Measurements from ENCODE around the gene GMEB2.
A peak's percentile ranks its signal among the peaks of the same experiment; 100 is the strongest.
"Not testable (repeated sequence)": the region's sequence is repeated elsewhere in the genome, so short reads cannot be mapped to it uniquely, and the experiment has no call there.

Gene GMEB2

DNA sequence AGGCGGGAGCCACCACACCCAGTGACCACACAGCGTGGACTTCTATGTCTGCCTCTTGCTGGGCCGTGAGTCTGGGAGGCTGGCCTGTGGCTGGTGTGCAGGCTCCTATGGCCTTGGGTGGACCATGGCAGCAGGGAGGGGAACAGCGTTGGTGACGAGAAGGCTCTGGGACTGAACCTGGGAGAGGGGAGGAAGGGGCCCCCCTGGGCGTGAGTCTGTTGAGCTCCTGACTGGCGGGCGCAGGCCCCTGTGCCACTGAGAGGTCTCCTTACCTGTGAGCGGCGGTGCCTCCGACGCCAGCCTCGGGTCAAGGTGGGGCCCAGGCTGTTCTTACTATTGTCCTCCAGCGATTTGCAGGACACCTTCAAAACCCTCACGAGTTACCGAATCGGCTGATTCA, 40.1 kb downstream of the GMEB2 start:
- DNase-seq = no peak

DNA sequence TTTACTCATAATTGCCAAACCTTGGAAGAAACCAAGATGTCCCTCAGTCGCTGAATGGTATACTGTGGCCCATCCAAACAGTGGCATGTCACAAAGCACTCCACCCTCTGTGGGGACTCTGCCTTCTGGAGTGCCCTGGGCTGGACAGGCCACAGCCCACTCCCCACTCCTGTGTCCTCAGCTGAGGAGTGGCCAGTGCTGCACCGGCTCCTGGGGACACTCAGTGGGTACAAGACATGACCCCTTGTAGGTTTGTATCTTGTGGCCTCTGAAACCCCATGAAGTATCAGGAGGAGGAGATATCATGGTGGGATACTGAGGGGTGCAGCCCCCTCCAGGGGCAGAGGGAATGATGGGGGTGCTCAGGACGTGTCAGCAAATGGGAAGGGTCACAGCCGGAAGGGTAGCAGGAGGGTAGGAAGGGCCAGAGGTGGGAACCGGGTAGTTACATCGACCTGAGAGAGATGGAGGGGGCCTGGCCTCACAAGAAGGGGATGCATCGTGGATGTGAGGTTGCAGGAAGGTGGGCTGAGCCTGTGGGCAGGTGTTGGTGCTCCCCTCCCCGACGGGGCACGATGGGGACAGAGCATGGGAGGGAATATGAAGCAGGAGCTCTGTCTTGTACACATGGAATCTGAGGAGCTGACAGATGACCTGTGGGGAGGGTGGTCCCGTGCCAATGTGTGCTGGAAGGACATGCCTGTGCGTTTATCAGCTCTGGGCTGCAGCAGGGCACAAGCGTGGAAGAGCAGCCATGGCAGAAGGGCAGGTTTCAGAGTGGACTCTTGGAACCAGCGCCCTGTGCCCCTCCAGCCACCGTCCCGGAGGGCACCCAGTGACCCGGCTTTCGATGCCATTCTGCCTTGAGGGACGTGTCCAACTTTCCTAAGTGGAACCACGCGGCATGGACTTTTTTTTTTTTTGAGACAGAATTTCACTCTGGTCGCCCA, 41.0 kb downstream of the GMEB2 start:
- no peak for DNase-seq

DNA sequence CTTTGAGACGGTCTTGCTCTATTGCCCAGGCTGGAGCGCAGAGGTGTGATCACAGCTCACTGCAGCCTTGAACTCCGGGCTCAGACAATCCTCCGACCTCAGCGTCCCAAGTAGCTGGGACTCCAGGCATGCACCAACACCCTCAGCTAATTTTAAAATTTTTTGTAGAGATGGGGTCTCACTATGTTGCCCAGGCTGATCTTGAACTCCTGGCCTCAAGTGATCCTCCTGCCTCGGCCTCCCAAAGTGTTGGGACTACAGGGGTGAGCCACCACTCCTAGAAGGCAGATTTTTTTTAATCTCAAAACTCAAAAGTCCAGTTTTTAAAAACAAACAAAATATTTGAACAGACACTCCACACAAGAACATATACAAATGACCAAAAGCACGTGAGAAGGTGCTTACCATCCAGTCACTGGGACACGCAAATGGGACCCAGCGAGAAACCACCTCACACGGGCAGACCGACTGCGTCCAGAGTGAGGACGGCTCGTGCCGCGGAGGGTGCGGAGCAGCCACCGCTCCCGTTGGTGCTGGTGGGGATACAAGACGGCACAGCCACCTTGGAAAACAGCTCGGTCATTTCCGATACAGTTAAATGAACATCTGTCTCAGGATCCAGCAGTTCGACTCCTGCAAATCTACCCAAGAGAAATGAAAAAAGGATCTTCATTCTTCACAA, 44.4 kb downstream of the GMEB2 start:
- no peak for DNase-seq

DNA sequence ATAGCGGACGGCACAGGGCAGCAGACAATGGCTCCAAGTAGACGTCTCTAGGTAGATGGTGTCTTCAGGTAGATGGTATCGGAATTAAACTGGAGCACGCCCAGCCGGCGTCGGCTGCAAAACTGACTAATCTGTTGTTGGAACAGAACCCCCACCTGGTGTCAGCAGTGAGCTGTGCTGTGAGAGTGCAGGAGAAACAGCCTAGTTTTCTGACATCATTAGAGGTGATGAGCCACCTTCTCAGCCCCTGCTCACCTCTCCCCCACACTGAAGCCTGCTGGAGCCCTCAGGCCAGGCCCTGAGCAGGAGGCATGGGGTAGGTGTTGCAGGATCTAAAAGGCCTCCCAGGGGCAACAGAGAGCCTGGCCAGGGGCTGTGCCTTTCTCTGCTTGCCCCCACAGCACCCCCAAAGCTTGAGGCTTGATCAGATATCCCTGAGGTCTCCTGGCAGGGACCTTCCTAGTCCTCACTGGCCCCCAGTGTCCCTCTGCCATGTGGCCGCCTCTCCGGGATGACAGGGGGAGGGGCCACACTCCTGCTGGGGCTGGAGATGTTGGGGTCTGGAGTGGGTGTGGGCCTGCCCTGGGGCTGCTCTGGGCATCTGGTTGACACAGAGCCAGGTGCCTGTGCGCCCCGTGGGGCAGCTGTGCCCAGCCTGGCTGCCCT, 46.0 kb downstream of the GMEB2 start:
- no peak for DNase-seq

DNA sequence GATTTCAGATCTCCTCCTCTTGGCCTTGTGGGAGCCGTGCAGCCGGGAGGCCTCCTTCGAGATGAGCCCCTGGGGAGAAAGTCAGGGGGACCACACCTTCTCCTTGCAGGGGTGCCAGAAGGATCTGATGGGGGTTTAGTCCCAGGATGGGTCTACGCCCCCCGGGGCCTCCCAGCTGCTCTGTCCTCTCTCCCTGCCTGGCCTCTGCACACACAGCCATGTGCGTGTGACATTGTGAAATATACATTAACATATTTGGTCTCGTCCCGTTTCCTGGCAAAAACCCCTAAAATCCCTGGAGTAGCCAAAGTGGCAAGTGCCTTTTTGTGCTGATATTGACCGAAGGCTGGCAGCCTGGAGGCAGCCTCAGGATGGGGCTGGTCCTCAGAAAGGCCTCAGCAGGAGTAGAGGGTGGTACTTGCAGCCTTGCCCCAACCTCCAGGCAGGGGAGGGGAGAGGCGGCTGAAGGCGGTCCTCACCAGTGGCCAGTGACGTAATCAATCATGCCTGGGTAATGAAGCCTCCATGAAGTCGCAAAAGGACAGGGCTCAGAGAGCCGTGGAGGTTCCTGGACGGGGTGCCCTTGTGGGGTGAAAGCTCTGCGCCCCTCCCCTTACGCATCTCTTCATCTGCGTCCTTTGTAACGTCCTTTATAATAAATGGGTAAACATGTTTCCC, 47.7 kb downstream of the GMEB2 start:
- no peak for DNase-seq

DNA sequence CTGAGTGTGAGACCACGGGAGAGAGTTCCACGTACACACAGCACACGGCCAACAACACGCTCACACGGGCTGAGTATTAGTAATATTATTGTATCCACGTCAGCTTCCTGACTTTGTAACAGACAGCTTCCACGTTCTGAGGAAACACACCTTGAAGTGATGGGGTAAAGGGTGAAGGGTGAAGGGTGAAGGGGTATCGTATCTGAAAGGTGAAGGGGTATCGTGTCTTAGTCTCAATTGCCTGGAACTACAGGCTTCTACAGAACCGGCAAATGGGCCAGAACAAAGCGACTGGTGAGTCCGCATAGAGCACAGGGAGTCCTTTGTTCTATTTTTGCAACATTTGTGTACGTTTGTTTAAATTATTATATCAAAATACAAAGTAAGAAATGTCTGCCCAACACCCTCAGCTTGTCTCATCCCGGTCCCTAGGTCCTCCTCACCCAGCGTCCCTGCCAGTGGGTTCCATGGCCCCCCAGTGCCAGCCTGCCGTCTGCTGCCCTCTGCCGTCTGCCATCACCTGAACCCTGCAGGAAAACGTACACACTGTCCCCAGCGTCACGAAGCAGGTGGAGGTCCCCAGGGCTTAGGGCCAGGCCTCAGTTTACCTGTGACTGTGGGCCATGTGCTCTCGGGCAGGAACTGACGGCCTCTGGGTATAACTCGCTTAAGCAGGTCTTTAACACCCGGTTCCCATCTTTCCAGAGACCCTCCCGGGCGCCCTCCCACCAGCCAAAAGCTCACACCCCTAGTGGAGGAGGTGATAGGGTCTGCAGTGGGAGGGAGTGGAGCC, 48.5 kb downstream of the GMEB2 start:
- no peak for DNase-seq

DNA sequence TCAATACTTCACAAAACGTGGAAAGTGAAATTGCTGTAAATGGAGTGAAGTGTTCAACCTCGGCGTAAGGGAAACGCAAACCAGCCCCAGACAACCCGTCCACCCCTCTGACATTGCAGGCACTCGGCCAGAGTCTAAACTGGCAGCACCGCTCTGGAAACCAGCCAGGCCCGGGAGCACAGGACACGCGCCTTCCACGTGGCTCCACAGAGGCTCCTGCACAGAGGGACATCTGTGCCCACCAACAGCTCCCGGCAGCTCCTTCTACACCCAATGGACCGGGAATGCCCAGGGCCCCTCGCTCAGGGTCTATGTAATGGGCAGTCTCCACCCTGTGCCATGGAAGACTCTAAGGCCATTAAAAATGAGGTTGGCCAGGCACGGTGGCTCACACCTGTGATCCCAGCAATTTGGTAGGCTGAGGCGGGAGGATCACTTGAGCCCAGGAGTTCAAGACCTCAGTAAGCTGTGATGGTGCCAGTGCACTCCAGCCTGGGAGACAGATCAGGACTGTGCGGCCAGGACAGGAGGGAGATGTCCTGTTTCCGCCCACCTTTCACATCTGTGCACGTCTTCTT, 49.5 kb downstream of the GMEB2 start:
- DNase-seq = peak; percentile 78

DNA sequence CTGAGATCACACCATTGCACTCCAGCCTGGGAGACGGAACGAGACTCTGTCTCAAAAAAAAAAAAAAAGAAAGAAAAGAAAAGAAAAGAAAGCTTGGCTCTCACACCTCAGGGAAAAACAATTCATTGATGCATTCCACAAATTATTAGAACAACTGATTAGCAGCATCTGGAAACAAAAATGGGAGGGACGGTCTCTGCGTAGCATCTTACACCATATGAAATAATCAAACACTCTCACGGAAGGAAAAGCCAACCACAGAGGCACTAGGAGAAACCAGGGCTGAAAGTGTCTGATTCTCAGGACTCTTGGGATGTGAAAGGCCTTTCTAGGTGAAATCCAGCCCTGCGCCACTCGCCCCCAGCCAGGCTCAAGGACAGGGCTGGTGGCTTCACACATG, 50.6 kb downstream of the GMEB2 start:
- DNase-seq = no peak

DNA sequence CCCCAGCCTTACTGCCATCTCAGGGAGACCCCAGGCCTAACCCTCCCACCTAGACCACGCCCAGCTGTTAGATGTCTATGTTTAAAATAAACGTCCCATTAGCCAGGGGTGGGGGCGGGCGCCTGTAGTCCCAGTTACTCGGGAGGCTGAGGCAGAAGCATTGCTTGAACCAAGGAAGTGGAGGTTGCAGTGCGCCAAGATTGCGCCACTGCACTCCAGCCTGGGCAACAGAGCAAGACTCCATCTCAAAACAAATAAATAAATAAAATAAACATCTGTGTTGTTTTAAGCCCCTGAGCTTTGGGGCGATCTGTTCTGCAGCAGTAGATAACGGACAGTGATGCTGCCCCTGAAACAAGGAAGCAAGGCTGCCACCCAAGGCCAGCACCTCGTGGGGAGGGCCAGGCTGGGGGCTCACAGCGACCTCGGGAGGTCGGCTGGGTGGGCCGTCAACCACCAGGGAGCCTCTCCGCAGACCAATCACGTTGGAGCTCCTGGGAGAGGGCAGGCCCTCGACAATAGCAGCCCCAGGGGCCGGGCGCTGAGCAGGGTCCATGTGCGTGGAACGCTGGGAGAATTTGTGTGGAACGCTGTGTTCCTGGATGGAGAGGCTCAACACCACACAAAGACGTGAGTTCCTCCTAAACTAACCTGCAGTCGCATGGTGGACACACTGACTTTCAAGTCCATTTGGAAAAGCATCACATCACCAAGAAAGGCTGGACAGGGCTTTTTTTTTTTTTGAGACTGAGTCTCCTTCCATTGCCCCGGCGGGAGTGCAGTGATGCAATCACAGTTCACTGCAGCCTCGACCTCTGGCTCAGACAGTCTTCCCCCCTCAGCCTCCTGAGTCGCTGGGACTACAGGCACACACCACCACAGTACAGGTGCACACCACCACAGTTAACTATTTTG, 51.8 kb downstream of the GMEB2 start:
- no peak for DNase-seq

DNA sequence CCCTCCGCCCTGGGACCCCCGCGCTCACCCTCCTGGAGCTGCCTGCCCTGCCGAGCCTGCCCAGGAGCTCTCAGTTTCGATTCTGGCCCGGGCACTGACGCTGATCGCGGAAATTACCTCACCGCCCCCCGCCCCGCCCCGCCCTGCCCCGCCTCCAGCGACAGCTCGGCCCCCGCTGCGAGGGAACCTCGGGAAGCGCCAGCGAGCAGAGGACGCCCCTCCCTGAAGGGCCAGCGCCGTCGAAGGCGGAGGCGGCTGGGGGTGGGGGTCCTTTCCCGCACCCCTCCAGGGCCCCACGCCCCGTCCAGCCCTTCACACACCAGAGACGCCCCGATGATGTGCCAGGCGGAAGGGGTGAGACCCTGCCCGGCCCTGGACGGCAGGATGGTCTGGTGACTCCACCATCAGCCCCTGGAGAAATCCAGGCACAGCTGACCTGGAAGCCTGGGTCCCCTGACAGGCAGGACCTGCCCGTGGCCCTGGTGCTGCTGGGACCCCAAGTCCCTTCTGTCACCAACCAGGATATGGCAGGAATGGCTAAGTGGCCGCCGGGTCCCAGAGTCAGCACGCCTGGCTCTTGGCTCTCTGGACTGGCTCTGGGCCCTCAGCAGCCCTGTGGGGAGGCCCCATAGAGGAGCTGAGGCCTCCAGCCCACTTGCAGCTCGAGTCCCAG, 52.6 kb downstream of the GMEB2 start, which contains the start of gene HELZ2:
TSS of gene HELZ2 (minus strand) at position 84 of the 673 bp plus-strand sequence. CDS start 1,854 bp downstream, outside the sequence.
- DNase-seq = peak; percentile 42

DNA sequence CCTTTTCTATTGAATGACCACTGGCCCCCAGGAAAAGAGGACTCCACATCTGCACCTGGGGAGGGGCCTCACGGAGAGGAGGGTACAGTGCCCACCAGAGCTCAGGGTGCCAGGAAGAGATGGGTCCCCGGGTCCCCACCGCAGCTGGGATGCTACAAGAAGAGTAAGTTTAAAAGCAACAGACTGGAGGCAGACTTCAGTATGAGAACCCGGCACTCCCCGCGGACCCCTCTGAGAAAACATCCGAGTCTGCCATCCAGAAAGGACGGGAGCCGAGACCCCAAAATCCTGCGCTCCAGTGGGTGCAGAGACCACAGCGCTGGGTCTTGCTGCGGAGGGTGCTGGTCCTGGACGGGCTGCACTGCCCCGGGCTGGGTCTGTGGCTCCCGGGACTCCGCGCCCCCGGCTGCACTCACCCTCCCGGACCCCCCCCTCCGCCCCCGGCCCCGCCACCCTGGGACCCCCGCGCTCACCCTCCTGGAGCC, 53.2 kb downstream of the GMEB2 start:
- DNase-seq = no peak

DNA sequence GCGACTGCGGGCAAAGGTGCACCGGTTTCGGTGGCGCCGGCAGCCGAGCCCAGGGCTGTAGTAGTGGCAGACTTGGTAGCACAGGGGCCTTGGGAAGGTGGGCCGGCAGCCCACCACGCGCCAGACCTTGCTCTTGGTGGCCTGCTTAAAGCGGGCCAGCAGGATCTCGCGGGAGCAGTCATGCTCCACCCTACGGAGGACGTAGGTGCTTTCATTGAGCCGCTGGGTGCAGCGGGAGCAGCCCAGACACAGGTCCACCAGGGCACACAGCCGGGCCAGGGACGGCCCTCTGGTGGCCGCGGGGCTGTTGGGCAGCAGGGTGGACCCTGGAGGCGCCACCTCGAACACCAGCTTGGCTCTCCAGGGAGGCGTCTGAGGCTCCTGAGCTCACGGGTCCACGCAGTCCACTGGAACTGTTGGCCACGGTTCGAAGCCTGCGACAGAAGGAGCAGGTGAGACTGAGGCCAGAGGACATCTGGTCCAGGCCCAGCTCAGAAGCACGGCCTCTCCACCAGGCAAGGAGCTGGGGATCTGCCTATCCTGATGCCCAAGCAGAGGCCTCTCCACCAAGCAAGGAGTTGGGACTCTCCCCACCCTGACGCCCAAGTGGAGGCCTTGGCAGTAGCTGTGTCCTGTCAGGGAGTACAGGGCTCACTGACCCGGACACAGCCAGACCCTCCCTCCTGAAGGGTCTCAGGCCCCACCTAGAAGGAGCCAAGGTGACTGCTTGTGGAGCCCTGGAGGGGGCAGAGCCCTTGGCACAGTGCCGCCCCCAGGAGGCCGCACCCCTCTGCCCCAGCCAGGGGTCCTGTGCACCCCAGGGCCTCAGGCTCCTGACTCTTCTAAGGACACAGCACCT, 53.9 kb downstream of the GMEB2 start:
- DNase-seq = no peak

DNA sequence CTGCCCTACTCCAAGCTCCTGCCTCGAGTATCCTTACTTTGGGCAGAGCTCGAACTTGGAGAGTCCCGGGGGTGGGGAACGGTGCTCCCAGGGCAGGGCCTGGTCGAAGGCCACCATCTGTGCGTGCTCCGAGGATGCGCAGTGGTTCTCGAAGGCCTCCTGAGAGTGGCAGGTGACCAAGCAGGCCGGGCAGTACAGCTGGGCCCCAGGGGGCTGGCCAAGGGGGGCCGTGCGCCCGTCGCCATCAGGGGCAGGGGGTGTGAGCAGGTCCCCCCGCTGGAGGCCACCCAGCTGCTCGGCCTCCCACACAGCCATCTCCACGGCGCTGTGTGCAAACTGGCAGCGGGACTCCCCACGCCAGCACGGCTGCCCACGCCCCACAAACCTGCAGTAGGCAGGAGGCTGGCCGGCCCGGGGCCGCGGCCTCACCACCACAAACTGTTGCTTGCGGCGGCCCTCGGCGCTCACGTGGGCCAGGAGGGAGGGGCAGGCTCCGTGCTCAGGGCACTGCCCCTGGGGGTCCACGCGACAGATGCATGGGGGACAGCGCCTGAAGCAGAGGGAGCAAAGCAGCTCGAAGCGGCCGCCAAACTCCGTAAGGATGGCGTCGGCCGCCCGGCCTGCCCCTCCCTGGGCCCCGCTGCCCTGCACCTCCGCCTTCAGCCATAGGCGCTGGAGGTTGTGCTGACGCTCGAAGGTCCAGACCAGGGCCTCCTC, 54.7 kb downstream of the GMEB2 start:
- DNase-seq = no peak

DNA sequence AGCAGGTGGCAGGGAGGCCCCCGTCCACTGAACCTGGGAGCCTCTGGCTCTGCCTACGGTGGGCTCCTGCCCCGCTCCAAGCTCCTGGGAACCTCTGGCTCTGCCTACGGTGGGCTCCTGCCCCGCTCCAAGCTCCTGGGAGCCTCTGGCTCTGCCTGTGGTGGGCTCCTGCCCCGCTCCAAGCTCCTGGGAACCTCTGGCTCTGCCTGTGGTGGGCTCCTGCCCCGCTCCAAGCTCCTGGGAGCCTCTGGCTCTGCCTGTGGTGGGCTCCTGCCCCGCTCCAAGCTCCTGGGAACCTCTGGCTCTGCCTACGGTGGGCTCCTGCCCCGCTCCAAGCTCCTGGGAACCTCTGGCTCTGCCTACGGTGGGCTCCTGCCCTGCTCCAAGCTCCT, 55.8 kb downstream of the GMEB2 start:
- DNase-seq = not testable (repeated sequence)

DNA sequence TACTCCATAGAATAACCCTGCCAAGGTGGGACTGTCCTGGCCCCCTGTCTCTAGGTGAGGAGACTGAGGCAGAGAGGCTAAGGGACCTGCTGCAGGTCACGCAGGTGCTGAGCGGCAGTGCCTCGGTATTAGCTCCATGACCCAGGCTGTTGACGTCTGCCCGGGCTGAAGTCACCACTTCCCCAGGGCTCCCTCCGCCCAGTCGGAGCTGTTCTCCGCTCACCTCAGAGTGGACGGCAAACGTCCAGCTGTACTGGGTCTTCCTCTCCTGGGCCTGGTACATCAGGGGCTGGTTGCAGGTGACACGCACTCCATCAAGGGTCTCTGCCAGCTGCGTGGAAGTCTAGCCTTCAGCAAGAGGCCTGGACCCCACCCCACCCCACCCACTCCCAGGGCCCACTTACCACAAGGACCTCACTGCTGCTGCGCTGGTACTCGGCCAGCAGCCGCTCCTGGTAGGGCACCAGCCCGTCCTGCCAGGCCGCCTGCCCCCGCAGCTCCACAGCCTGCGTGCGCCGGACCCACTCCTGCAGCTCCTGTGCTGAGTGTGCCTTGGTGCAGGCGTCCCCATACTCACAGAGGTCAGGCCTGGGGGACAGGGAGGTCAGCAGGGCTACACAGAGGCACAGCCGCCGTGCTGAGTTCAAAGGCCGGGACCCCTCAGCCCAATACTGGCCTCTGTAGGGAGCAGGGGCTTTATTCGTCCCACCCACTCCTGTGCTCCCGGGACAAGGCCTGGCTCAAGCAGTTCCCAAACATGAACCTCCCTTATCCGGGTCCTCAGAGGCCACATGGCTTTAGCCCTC, 56.4 kb downstream of the GMEB2 start:
- DNase-seq = no peak

DNA sequence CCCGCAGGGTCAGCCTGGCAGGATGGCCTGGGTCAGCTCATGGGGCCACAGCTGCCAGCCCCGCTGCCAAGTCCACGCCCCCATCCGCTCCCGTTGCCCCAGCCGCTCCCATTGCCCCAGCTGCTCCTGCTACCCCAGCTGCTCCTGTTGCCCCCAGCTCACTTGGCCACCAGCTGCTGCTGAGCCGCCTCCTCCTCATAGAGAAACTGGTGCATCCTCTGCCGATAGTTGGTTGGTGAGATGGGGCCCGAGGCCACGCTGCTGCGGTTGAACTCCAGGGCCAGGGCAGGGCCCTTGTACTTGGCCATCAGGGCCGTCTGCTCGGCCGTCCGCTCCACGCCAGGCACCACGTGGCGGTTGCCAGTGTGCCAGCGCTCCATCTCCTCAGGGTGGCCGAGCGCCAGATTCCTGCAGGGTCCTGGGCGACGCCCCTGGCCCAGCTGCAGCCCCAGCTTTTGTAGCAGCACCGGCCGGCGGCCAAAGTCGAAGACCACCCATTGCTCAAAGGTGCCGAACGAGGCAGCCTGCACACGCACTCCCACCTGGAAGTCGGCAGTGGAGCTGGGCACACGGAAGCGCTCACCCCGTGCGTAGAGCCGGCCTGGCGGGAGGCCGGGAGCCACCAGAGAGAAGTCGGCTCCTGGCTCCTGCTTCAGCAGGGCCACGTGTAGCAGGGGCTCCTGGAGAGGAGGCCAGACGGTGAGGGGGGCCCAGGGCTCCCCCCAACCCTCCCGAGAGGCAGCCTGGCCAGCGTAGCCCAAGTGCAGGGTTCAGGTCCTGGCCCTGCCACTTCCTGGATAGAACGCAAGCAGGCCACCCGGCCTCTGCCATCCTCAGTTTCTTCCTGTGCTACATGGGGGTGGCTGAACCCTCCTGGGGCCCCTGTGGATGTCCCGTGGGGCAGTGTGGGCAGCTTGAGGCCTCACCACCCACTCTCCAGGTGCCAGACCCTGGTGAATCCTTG, 57.6 kb downstream of the GMEB2 start:
- DNase-seq = no peak

Data from NCI-H2029 (cell line).